ENCODE measurements around the gene RAB11FIP4. TPM values are rescaled to one million over a fixed set of nuclear protein-coding genes. Genes with fewer than 3 reads are reported as not detected.

Gene RAB11FIP4
- total RNA-seq, 1 experiment from 2014 or later, result 10.8 TPM

DNA sequence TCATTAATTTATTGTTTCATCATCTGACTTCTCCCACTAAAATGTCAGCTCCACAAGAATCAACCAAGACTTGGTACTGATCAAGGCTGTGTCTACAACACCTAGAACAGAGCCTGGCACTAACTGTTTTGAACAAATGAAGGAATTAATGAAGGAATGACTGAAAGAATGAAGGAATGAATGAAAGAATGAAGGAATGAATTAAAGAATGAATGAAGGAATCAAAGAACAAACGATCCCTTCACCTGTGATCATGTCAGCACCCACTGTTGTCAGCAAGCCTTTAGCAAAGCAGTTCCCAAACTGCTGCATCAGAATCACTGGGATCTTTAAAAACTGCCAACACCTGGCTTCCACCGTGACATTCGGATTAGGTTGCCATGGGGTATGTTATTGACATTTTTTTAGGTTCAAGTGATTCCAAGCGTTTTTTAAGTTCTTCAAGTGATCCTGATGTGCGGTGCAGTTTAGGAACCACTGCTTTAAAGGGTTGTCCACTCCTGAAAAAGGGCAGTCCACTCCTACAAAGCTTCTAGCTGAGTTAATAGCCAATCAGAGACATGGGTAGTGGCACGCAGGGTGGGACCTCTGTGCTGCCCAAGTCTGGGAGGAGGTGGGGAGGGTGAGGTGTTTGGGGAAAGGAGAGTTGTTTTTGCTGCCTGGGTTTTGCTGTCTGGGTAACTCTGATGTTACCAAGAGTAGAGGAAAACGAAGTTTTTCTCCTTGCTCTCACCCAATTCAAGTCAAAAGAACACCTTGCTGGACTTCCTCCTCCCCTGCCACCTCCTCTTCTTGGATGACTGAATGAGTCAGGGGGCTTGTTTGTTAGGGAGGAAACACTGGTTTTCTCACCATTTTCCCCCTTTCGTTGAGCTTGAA lies 89.7 kb downstream of the RAB11FIP4 start:
- H3K27me3 ChIP-seq (ENCODE audit: control insufficient read depth, insufficient read depth, low read length), result peaks cover 7% of the 10 kb centered on the region; the same call in 1 of the 2 replicates
- intact Hi-C loops (cut with micrococcal nuclease; ENCODE audit: unreplicated experiment) (no loop called here), in situ Hi-C loops (cut with HindIII; ENCODE audit: low pct_unique_long_range_greater_than_20kb, low sequenced_read_pairs) (no loop called here)
- ChIA-PET CTCF (interaction anchor here (0.7 to 0.8 kb wide), 2 partner anchors 93 to 195 kb away, joined by 4 to 7 read pairs; no protein-coding TSS in a partner anchor), POLR2A (no interaction called here)
- H3K4me3 ChIP-seq (ENCODE audit: low read depth in 2 of 2, low read length in 2 of 2), result no peak overlapping the region
- TF ChIP-seq TCF7L2 (IDR thresholded peaks at IDR 0.05; ENCODE audit: low read depth, low read length), result no peak
- TF ChIP-seq, protein P1, sequence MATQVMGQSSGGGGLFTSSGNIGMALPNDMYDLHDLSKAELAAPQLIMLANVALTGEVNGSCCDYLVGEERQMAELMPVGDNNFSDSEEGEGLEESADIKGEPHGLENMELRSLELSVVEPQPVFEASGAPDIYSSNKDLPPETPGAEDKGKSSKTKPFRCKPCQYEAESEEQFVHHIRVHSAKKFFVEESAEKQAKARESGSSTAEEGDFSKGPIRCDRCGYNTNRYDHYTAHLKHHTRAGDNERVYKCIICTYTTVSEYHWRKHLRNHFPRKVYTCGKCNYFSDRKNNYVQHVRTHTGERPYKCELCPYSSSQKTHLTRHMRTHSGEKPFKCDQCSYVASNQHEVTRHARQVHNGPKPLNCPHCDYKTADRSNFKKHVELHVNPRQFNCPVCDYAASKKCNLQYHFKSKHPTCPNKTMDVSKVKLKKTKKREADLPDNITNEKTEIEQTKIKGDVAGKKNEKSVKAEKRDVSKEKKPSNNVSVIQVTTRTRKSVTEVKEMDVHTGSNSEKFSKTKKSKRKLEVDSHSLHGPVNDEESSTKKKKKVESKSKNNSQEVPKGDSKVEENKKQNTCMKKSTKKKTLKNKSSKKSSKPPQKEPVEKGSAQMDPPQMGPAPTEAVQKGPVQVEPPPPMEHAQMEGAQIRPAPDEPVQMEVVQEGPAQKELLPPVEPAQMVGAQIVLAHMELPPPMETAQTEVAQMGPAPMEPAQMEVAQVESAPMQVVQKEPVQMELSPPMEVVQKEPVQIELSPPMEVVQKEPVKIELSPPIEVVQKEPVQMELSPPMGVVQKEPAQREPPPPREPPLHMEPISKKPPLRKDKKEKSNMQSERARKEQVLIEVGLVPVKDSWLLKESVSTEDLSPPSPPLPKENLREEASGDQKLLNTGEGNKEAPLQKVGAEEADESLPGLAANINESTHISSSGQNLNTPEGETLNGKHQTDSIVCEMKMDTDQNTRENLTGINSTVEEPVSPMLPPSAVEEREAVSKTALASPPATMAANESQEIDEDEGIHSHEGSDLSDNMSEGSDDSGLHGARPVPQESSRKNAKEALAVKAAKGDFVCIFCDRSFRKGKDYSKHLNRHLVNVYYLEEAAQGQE (IDR thresholded peaks at IDR 0.05; ENCODE audit: insufficient read depth in 1 of 2, low read depth in 2 of 2, low read length in 1 of 2), result no peak
- TF ChIP-seq, protein P2, sequence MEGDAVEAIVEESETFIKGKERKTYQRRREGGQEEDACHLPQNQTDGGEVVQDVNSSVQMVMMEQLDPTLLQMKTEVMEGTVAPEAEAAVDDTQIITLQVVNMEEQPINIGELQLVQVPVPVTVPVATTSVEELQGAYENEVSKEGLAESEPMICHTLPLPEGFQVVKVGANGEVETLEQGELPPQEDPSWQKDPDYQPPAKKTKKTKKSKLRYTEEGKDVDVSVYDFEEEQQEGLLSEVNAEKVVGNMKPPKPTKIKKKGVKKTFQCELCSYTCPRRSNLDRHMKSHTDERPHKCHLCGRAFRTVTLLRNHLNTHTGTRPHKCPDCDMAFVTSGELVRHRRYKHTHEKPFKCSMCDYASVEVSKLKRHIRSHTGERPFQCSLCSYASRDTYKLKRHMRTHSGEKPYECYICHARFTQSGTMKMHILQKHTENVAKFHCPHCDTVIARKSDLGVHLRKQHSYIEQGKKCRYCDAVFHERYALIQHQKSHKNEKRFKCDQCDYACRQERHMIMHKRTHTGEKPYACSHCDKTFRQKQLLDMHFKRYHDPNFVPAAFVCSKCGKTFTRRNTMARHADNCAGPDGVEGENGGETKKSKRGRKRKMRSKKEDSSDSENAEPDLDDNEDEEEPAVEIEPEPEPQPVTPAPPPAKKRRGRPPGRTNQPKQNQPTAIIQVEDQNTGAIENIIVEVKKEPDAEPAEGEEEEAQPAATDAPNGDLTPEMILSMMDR (IDR thresholded peaks at IDR 0.05), result no peak
- no peak for TF ChIP-seq POLR2AphosphoS5 (IDR thresholded peaks at IDR 0.05; ENCODE audit: low read depth, low read length)
- TF ChIP-seq SIN3A (IDR thresholded peaks at IDR 0.05; ENCODE audit: borderline replicate concordance, insufficient read depth, low read depth, low read length), result no peak
- H3K9me3 ChIP-seq (ENCODE audit: control insufficient read depth, insufficient read depth, low read depth, low read length), result no peaks in the 10 kb centered on the region
- no TSS peak for BruUV-seq (replicated peaks)
- no peak overlapping the region for H3K27ac ChIP-seq (ENCODE audit: low read length)
- no peaks in the 10 kb centered on the region for H3K36me3 ChIP-seq (ENCODE audit: control insufficient read depth, insufficient read depth, low read length)
- no peak for DNase-seq (ENCODE audit: low read depth, low spot score)
- H3K4me1 ChIP-seq (ENCODE audit: control insufficient read depth, insufficient read depth, low read length), result no peaks in the 10 kb centered on the region
- ATAC-seq, result no peak

DNA sequence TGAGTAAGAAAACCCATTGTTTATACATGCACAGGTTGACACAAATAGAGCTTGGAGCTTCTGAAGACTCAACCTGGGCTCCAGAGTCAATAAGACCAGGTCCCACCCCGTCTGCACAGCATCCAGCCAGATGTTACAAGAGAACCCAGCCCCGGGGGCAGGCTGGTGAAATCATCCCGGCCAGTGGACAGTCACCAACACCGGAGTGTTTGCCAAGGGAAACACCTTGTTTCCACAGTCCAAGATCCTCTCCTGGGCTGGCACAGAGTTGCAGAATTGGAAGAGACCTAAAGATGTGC lies 90.3 kb downstream of the RAB11FIP4 start:
- peaks cover 7% of the 10 kb centered on the region; the same call in 1 of the 2 replicates for H3K27me3 ChIP-seq (ENCODE audit: control insufficient read depth, insufficient read depth, low read length)
- DNase-seq (ENCODE audit: low read depth, low spot score), result no peak
- CTCF ChIA-PET, result interaction anchor here (0.6 to 0.8 kb wide), 2 partner anchors 20 to 93 kb away, joined by 4 to 6 read pairs; no protein-coding TSS in a partner anchor
- TF ChIP-seq, protein P2 (IDR thresholded peaks at IDR 0.05), result no peak
- POLR2A ChIA-PET, result no interaction called here
- no TSS peak for BruUV-seq (replicated peaks)
- no peak overlapping the region for H3K4me3 ChIP-seq (ENCODE audit: low read depth in 2 of 2, low read length in 2 of 2)
- in situ Hi-C loops (cut with HindIII; ENCODE audit: low pct_unique_long_range_greater_than_20kb, low sequenced_read_pairs), result no loop called here
- H3K27ac ChIP-seq (ENCODE audit: low read length), result no peak overlapping the region
- no peaks in the 10 kb centered on the region for H3K9me3 ChIP-seq (ENCODE audit: control insufficient read depth, insufficient read depth, low read depth, low read length)
- ATAC-seq, result no peak
- no peaks in the 10 kb centered on the region for H3K36me3 ChIP-seq (ENCODE audit: control insufficient read depth, insufficient read depth, low read length)
- H3K4me1 ChIP-seq (ENCODE audit: control insufficient read depth, insufficient read depth, low read length), result no peaks in the 10 kb centered on the region
- intact Hi-C loops (cut with micrococcal nuclease; ENCODE audit: unreplicated experiment), result no loop called here
